ENCODE results near the gene FADS2. TPM values are rescaled to one million over a fixed set of nuclear protein-coding genes. Genes with fewer than 3 reads are reported as not detected.

Gene FADS2
- total and polyA plus RNA-seq, 10 of the 15 experiments (the other 5 are each of a cell fraction or from before 2014, with no cell fraction given) = 3.3 to 313 (median 149) TPM

GRCh38 chr11:61833471-61833870, 5.4 kb downstream of the FADS2 start:
- in situ Hi-C loops (cut with MboI) = no loop called here
- 97% methylated on average over 11 of the region's 11 CpGs for WGBS (ENCODE audit: insufficient coverage, insufficient replicate concordance, low lambda C conversion rate, missing lambda C conversion rate)
- no peak for FAIRE-seq

More at GRCh38 chr11:61833471-61833870, 5.4 kb downstream of the FADS2 start:
- ATAC-seq (no peak), DNase-seq (ENCODE audit: low read depth, low spot score) (no peak)
- Histone ChIP-seq H3K79me2 (ENCODE audit: control insufficient read depth, insufficient read depth, low read length) (peaks cover 86% of the 10 kb centered on the region), H3K9me3 (replicated peaks; ENCODE audit: control insufficient read depth, insufficient read depth, low read length) (no peaks in the 10 kb centered on the region), H3K4me3 (no peak overlapping the region), H3K4me1 (ENCODE audit: control insufficient read depth, insufficient read depth, low read length) (peaks cover 36% of the 10 kb centered on the region), H2AFZ (ENCODE audit: control insufficient read depth, low read depth, low read length) (no peak overlapping the region), H3K27ac (ENCODE audit: control insufficient read depth, insufficient read depth) (peak overlapping the region; percentile 95), H3K36me3 (ENCODE audit: control insufficient read depth in 2 of 2, insufficient read depth in 2 of 2, low read length in 1 of 2) (peaks cover 5 to 17% of the 10 kb centered on the region in 2 experiments), H3K27me3 (replicated peaks in 1 of 2; ENCODE audit: control insufficient read depth in 2 of 2, insufficient read depth in 2 of 2, low read length in 1 of 2) (no peaks in the 10 kb centered on the region), H4K20me1 (ENCODE audit: control insufficient read depth, insufficient read depth) (no peaks in the 10 kb centered on the region), H3K4me2 (ENCODE audit: control insufficient read depth, insufficient read depth) (peak overlapping the region; percentile 87), H3K9ac (ENCODE audit: control insufficient read depth, insufficient read depth, low read length) (no peak overlapping the region; the same call in 1 of the 2 replicates)
- ChIA-PET RAD21 (ENCODE audit: unreplicated experiment) (interaction anchor here (1.4 to 2.4 kb wide), 2 partner anchors 35 to 40 kb away, joined by 3 to 14 read pairs; partner anchors contain the start of gene FEN1), POLR2A (interaction anchor here (1.4 to 4.8 kb wide), 5 partner anchors 13 to 41 kb away, joined by 4 to 76 read pairs (median 9); partner anchors contain the start of genes FADS1, FEN1 and TMEM258), SMC1A (ENCODE audit: uncharacterized antibody, unreplicated experiment) (interaction anchor here (1.1 to 2.3 kb wide), 4 partner anchors 18 to 37 kb away, joined by 3 to 18 read pairs (median 4); no protein-coding TSS in a partner anchor), CTCF (interaction anchor here (1.2 to 2.4 kb wide), 7 partner anchors 15 to 275 kb away, joined by 3 to 23 read pairs (median 5); partner anchors contain the start of gene FADS1)
- TF ChIP-seq, protein P1, sequence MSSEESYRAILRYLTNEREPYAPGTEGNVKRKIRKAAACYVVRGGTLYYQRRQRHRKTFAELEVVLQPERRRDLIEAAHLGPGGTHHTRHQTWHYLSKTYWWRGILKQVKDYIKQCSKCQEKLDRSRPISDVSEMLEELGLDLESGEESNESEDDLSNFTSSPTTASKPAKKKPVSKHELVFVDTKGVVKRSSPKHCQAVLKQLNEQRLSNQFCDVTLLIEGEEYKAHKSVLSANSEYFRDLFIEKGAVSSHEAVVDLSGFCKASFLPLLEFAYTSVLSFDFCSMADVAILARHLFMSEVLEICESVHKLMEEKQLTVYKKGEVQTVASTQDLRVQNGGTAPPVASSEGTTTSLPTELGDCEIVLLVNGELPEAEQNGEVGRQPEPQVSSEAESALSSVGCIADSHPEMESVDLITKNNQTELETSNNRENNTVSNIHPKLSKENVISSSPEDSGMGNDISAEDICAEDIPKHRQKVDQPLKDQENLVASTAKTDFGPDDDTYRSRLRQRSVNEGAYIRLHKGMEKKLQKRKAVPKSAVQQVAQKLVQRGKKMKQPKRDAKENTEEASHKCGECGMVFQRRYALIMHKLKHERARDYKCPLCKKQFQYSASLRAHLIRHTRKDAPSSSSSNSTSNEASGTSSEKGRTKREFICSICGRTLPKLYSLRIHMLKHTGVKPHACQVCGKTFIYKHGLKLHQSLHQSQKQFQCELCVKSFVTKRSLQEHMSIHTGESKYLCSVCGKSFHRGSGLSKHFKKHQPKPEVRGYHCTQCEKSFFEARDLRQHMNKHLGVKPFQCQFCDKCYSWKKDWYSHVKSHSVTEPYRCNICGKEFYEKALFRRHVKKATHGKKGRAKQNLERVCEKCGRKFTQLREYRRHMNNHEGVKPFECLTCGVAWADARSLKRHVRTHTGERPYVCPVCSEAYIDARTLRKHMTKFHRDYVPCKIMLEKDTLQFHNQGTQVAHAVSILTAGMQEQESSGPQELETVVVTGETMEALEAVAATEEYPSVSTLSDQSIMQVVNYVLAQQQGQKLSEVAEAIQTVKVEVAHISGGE (CRISPR knock-in tag; IDR thresholded peaks at IDR 0.05) = no peak
- TF ChIP-seq FOXK2 (IDR thresholded peaks at IDR 0.05) = no peak
- TF ChIP-seq BHLHE40 (IDR thresholded peaks at IDR 0.05; ENCODE audit: borderline replicate concordance in 1 of 2, low read depth in 2 of 2, low read length in 1 of 2) = no peak
- TF ChIP-seq POLR2A (IDR thresholded peaks at IDR 0.05; ENCODE audit: low read depth, low read length) = peak; percentile 10; the same call in 1 of the 2 replicates
- no peak for TF ChIP-seq HCFC1 (IDR thresholded peaks at IDR 0.05; ENCODE audit: low read length)
- TF ChIP-seq SMAD5 (IDR thresholded peaks at IDR 0.05; ENCODE audit: low read depth) = no peak
- TF ChIP-seq CHD2 (IDR thresholded peaks at IDR 0.05; ENCODE audit: borderline replicate concordance, low read depth, low read length) = no peak
- no TSS peak for BruUV-seq (replicated peaks)
- intact Hi-C loops (cut with micrococcal nuclease; ENCODE audit: unreplicated experiment) = no loop called here

Data from GM12878 (cell line).